Activated T-cell treated with anti-CD3 and anti-CD28 coated beads, Interleukin-2, amount 50 U/mL, for 4 hours (primary cell): Measurements from ENCODE around the gene SHTN1. TPM values are rescaled to one million over a fixed set of nuclear protein-coding genes. Genes with fewer than 3 reads are reported as not detected.

Experiments used
- ATAC-seq, 2 donors: fragments of 200-7000 bp; cut with Tn5 transposase; one replicate each; pipeline ENCODE4 v1.10.0; 2021
- DNase-seq: peaks from one replicate; pipeline ENCODE4 v3.0.0-alpha.2; 2020
- H3K27me3 Mint-ChIP-seq: one replicate; pipeline ENCODE4 v1.8.0; 2021; ENCODE audit warnings: low read depth, mixed read lengths
- H3K36me3 Mint-ChIP-seq: one replicate; pipeline ENCODE4 v1.8.0; 2022; ENCODE audit warnings: mixed read lengths; ENCODE audit not compliant: insufficient read depth
- H3K4me1 Mint-ChIP-seq: one replicate; pipeline ENCODE4 v1.8.0; 2021; ENCODE audit warnings: low read depth, mixed read lengths
- H3K4me3 Mint-ChIP-seq: one replicate; pipeline ENCODE4 v1.8.0; 2021; ENCODE audit warnings: mild to moderate bottlenecking, moderate library complexity, mixed read lengths
- H3K9me3 Mint-ChIP-seq: one replicate; pipeline ENCODE4 v1.8.0; 2021; ENCODE audit warnings: mixed read lengths
- total RNA-seq, 3 donors: library from RNA; stranded (reverse); gene quantifications; one replicate each; pipeline ENCODE4 v1.2.1, GENCODE V29; 2021

SHTN1 gene
- total RNA-seq, 3 donors from 2014 or later: 0.13 to 0.35 (median 0.24) TPM

DNA sequence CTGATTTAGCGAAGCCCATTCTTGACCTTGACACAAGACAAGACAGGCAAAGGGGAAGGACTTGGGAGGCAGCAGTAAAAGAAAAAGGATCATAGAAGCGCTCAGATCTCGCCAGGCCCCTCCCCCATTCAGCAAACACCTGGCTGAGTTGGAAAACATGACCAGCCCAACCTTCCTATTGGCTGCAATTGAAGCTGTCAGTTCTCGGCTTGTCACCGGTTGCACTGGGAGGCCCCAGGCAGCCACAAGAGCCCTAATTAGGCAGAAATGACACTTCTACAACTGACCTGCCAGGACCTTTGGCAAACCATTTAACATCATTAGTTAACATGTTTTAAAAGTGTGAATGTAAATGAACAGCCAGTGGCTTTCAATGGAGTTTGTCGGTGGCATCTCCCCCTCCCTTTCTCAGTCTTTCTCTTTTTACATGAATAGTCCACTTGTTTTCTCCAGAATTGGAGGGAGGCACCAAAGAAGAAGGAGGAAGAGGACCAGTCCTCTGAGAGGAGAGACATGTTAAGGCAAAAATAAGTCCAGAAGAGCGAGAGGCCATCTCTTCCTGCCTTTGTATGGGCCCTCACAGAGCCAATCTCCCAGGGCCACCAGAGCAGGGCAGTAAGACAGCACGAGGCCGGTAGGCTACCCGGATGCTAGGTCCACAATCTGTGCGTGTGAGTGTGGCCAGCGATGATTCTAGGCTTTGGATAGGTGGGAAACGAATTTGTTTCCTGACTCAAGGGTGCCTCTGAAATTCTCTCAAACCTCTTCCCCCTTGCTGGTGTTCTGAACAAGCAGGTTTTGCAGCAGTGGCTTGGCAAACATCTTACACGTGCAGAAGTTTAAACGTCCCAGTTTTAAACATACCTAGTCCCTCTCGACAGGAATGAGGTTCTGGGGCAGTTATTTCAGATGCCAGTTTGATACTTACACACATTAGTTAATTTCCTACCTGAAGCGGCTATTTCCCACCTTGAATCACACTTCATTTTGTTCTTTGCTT is 170.7 kb downstream of the SHTN1 start:
- H3K36me3 Mint-ChIP-seq: no peaks in the 10 kb centered on the region
- no peaks in the 10 kb centered on the region for H3K9me3 Mint-ChIP-seq
- no peak for DNase-seq
- no peaks in the 10 kb centered on the region for H3K4me1 Mint-ChIP-seq
- no peak overlapping the region for H3K4me3 Mint-ChIP-seq
- no peak for ATAC-seq
- peaks cover 12% of the 10 kb centered on the region for H3K27me3 Mint-ChIP-seq

DNA sequence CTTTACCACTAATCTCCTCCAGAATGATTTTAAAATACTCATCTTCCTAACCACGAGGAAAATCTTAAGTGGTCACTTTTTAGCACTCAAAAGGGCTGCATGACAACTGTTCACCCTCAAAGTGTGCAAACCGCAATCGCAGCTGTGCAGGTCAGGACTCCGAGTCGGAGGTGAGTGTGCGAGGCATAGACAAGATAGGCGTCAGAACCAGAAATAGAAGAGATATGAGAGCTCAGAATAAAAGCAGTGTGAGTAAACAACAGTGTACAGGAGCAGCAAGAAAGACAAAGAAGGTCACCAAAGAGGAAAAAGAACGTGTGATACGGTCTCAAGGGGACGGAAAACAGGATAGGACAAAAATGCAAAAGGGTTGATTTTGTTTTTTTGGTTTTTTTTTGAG is 173.2 kb downstream of the SHTN1 start:
- Mint-ChIP-seq H3K4me3 (no peak overlapping the region), H3K4me1 (no peaks in the 10 kb centered on the region), H3K9me3 (no peaks in the 10 kb centered on the region), H3K36me3 (no peaks in the 10 kb centered on the region), H3K27me3 (peaks cover 10% of the 10 kb centered on the region)
- no peak for ATAC-seq
- no peak for DNase-seq

Other genes starting within 250 kb of the SHTN1 start
- not detected for gene ENO4, start 155.7 kb downstream of the SHTN1 start, total RNA-seq
- gene VAX1, start 133.1 kb upstream of the SHTN1 start, total RNA-seq: not detected
- gene KCNK18, start 192.3 kb upstream of the SHTN1 start, total RNA-seq: not detected
- under 1 TPM; 0.05 to 0.19 (median 0.18) TPM for gene SLC18A2, start 235.9 kb upstream of the SHTN1 start, total RNA-seq